Chondrocyte (in vitro differentiated cells): ENCODE data around the gene RAB26. TPM values are rescaled to one million over a fixed set of nuclear protein-coding genes. Genes with fewer than 3 reads are reported as not detected.

Source experiments
- DNase-seq: peaks from one replicate; pipeline ENCODE4 v3.0.0; 2021; ENCODE audit warnings: mixed read lengths, low spot score
- H3K27ac Mint-ChIP-seq: one replicate; pipeline ENCODE4 v1.8.0; 2021; ENCODE audit warnings: mild to moderate bottlenecking, moderate library complexity, mixed read lengths; ENCODE audit not compliant: unreplicated experiment
- H3K27me3 Mint-ChIP-seq: 2 replicates; pipeline ENCODE4 v1.8.0; 2021; ENCODE audit warnings: low read depth, mixed read lengths
- H3K36me3 Mint-ChIP-seq: 2 replicates; pipeline ENCODE4 v1.8.0; 2021; ENCODE audit warnings: low read depth, mixed read lengths
- H3K4me1 Mint-ChIP-seq: 2 replicates; pipeline ENCODE4 v1.8.0; 2021; ENCODE audit warnings: low read depth, mild to moderate bottlenecking, mixed read lengths
- H3K4me3 Mint-ChIP-seq: one replicate; pipeline ENCODE4 v1.8.0; 2021; ENCODE audit warnings: mild to moderate bottlenecking, moderate library complexity, mixed read lengths; ENCODE audit not compliant: unreplicated experiment
- H3K9me3 Mint-ChIP-seq: 2 replicates; pipeline ENCODE4 v1.8.0; 2021; ENCODE audit warnings: low read depth, mixed read lengths
- total RNA-seq: library from RNA; stranded (reverse); gene quantifications from 3 replicates; pipeline ENCODE4 v1.2.1, GENCODE V29; 2021
- TF ChIP-seq, protein P1 (sequence below): fragments of 200-600 bp; sonication (generic); IDR thresholded peaks from 2 replicates; pipeline ENCODE4 v1.5.0; 2021; ENCODE audit warnings: antibody characterized with exemption, mild to moderate bottlenecking, moderate library complexity

Gene RAB26
- total RNA-seq, 1 donor from 2014 or later = 0.80 TPM

DNA sequence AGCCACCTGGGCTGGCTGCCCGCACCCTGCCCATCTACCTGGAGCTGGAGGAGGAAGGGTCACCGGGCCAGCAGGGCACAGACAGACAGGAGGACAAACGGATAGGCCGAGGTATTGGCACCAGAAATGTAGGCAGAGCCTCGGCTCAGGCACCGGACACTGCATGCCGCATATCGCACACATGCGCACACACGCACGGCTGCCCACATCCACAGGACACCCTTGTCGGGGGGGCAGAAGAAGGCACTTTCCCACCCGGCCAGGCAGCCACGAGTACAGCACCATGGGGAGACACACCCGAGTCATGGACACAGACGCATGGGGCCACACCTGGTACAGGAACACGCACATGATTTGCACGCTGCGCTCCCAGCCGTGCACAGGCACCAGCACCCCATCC is 33.5 kb downstream of the RAB26 start:
- TF ChIP-seq, protein P1, sequence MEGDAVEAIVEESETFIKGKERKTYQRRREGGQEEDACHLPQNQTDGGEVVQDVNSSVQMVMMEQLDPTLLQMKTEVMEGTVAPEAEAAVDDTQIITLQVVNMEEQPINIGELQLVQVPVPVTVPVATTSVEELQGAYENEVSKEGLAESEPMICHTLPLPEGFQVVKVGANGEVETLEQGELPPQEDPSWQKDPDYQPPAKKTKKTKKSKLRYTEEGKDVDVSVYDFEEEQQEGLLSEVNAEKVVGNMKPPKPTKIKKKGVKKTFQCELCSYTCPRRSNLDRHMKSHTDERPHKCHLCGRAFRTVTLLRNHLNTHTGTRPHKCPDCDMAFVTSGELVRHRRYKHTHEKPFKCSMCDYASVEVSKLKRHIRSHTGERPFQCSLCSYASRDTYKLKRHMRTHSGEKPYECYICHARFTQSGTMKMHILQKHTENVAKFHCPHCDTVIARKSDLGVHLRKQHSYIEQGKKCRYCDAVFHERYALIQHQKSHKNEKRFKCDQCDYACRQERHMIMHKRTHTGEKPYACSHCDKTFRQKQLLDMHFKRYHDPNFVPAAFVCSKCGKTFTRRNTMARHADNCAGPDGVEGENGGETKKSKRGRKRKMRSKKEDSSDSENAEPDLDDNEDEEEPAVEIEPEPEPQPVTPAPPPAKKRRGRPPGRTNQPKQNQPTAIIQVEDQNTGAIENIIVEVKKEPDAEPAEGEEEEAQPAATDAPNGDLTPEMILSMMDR = no peak
- DNase-seq = no peak
- Mint-ChIP-seq H3K9me3 (no peaks in the 10 kb centered on the region), H3K27me3 (no peaks in the 10 kb centered on the region), H3K4me1 (no peaks in the 10 kb centered on the region), H3K27ac (no peak overlapping the region), H3K4me3 (no peak overlapping the region), H3K36me3 (peaks cover 4% of the 10 kb centered on the region)

DNA sequence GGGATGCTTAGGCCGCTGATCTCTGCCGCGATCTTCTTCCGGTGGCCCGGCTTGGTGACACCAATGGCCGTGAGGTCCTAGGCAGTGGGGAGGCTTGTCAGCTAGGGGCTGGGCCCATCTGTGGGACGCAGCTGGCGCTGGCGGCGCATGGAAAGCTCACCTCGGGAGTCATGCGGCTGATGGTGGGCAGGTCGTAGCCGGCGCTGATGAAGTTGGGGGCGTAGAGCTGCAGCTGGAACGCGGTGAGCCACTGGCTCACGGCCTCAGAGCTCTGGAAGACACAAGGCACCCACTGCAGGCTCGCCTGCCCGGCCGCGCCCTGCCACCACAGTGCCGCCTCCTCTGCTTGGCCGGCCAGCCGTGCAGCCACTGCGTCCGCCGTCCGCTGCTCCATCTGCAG is 35.2 kb downstream of the RAB26 start:
- peaks cover 2% of the 10 kb centered on the region for H3K36me3 Mint-ChIP-seq
- no peak overlapping the region for H3K27ac Mint-ChIP-seq
- no peak for DNase-seq
- TF ChIP-seq, protein P1 = no peak
- no peaks in the 10 kb centered on the region for H3K9me3 Mint-ChIP-seq
- no peaks in the 10 kb centered on the region for H3K27me3 Mint-ChIP-seq
- H3K4me3 Mint-ChIP-seq = no peak overlapping the region
- no peaks in the 10 kb centered on the region for H3K4me1 Mint-ChIP-seq

DNA sequence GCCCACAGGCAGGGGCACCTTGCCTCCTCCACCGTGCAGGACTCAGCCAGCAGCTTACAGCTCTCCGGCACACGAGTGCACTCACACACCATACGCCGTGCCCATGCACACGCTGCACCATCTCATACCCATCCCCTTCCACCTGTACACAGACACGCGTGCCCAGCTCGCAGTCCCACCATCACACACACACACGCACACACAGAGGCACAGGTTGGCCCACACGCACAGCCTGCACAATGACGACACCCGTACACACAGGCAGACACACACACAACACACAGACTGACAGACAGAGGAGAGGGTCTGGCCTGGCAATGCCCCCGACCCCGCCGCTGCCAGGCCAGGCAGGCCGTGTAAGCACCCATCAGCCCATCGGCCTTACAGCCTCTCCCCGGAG is 35.9 kb downstream of the RAB26 start:
- no peaks in the 10 kb centered on the region for H3K27me3 Mint-ChIP-seq
- H3K4me3 Mint-ChIP-seq = no peak overlapping the region
- no peak overlapping the region for H3K27ac Mint-ChIP-seq
- DNase-seq = no peak
- TF ChIP-seq, protein P1 = no peak
- no peaks in the 10 kb centered on the region for H3K4me1 Mint-ChIP-seq
- peaks cover 2% of the 10 kb centered on the region for H3K36me3 Mint-ChIP-seq
- H3K9me3 Mint-ChIP-seq = no peaks in the 10 kb centered on the region

DNA sequence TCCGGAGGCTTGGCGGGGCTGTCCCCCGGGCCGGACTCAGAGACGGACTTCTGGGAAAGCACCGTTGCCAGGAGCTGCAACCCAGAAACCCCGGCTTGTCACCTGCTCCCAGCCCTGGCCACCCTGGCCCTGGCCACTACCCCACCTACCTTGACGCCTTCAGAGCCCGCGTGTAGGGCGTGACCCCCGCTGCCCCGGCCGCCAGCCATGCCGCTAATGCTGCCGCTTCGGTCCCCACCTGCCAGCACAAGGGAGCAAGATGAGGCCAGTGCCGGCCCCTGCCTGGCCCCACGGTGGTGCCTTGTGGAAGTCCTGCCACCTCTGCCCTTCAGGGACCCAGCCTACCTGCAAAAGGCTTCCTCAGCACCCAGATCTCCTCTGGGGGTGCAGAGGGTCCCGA is 36.5 kb downstream of the RAB26 start:
- Mint-ChIP-seq H3K27me3 (no peaks in the 10 kb centered on the region), H3K4me1 (no peaks in the 10 kb centered on the region), H3K36me3 (peaks cover 2% of the 10 kb centered on the region), H3K9me3 (no peaks in the 10 kb centered on the region), H3K27ac (no peak overlapping the region), H3K4me3 (no peak overlapping the region)
- TF ChIP-seq, protein P1 = no peak
- DNase-seq = no peak

DNA sequence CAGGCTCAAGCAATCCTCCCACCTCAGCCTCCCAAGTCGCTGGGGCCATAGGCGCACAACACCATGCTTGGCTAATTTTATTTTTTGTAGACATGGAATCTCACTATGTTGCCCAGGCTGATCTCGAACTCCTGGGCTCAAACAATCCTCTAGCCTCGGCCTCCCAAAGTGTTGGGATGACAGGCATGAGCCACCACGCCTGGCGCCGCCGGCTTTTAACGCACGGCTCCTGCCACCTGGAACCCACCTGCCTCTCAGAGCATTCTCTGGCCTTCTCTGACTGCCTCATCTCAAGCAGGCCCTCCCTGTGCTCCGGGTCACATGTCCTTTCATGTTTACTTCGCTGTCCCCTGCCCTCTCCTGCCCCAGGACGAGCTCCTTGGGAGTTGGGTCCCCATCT is 37.6 kb downstream of the RAB26 start:
- H3K36me3 Mint-ChIP-seq = peaks cover 2% of the 10 kb centered on the region
- H3K4me3 Mint-ChIP-seq = no peak overlapping the region
- no peak overlapping the region for H3K27ac Mint-ChIP-seq
- no peaks in the 10 kb centered on the region for H3K27me3 Mint-ChIP-seq
- TF ChIP-seq, protein P1 = no peak
- no peak for DNase-seq
- H3K9me3 Mint-ChIP-seq = no peaks in the 10 kb centered on the region
- H3K4me1 Mint-ChIP-seq = no peaks in the 10 kb centered on the region
